ENCODE measurements around the gene PHF12. TPM values are rescaled to one million over a fixed set of nuclear protein-coding genes. Genes with fewer than 3 reads are reported as not detected.

The PHF12 gene
- total and polyA plus RNA-seq, 2 of the 8 experiments (the other 6 are each of a cell fraction or from before 2014, with no cell fraction given) = 38.8 to 65.7 TPM

DNA sequence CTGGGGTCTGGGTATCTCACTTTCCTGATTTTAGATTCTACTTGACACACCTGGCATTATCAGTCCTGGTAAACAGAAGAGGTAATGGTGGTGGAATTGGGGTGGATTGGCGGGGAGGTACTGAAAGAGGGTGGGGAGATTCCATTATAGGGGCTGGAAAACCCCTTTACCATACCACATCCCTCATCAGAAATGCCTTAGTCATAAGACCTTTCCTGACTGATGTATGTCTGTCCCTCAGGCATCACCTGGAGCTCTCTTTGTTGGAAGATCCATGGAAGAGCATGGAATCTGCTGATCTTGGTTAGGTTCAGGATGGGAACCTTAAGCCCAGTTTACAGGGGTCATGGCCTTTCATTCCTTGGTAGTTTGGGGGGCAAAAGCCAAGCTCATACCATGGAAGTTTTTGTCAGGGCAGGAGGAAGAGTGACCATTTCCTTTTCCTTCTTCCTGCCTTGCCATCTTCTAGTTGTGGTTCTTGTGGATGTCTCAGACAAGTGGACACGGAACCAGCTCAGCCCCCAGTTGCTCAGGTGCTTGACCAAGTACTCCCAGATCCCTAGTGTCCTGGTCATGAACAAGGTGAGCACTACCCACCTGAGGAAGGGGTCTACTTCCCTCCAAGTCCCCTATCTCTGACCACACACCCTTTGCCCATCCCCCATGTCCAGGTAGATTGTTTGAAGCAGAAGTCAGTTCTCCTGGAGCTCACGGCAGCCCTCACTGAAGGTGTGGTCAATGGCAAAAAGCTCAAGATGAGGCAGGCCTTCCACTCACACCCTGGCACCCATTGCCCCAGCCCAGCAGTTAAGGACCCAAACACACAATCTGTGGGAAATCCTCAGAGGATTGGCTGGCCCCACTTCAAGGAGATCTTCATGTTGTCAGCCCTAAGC, 93.2 kb downstream of the PHF12 start:
- H3K9me3 ChIP-seq (ENCODE audit: insufficient read depth in 2 of 2, low read depth in 1 of 2, low read length in 1 of 2) = no peaks in the 10 kb centered on the region
- no peak overlapping the region for H3K56ac ChIP-seq (replicated peaks; ENCODE audit: insufficient read length, low read depth, low read length)
- DNase-seq (ENCODE audit: low read depth in 1 of 2, low spot score in 2 of 2) (no peak), FAIRE-seq (no peak)
- H2BK5ac ChIP-seq (ENCODE audit: low read depth, low read length) = no peak overlapping the region
- no peaks in the 10 kb centered on the region for H3K27me3 ChIP-seq (replicated peaks in 1 of 4; ENCODE audit: control insufficient read depth in 3 of 4, extremely low read depth in 1 of 4, insufficient read depth in 3 of 4, low read length in 3 of 4)
- TF ChIP-seq CHD1 (IDR thresholded peaks at IDR 0.05; ENCODE audit: low read depth, low read length) = no peak
- TF ChIP-seq EP300 (IDR thresholded peaks at IDR 0.05; ENCODE audit: borderline replicate concordance in 1 of 2, low read depth in 2 of 2, low read length in 2 of 2) = no peak
- TF ChIP-seq RAD21 (IDR thresholded peaks at IDR 0.05 in 1 of 2, conservative IDR thresholded peaks at IDR 0.05 in 1 of 2; ENCODE audit: low read depth in 2 of 2, low read length in 2 of 2) = no peak
- no peak for TF ChIP-seq SP1 (IDR thresholded peaks at IDR 0.05; ENCODE audit: low read depth, low read length)
- TF ChIP-seq CEBPB (IDR thresholded peaks at IDR 0.05; ENCODE audit: low read depth, low read length) = no peak
- TF ChIP-seq GTF2F1 (IDR thresholded peaks at IDR 0.05; ENCODE audit: borderline replicate concordance, low read depth, low read length) = no peak
- no peak for TF ChIP-seq POU5F1 (IDR thresholded peaks at IDR 0.05; ENCODE audit: low read depth, low read length)
- TF ChIP-seq GABPA (IDR thresholded peaks at IDR 0.05; ENCODE audit: borderline replicate concordance, insufficient read depth, low read length) = no peak
- no peak for TF ChIP-seq TBP (IDR thresholded peaks at IDR 0.05; ENCODE audit: low read depth, low read length)
- TF ChIP-seq YY1 (IDR thresholded peaks at IDR 0.05; ENCODE audit: low read depth, low read length) = no peak
- TF ChIP-seq TEAD4 (IDR thresholded peaks at IDR 0.05; ENCODE audit: low read depth, low read length) = no peak
- no peak overlapping the region for H3K4ac ChIP-seq (replicated peaks; ENCODE audit: insufficient read length, low read depth, low read length)
- ChIA-PET CTCF (ENCODE audit: partially characterized antibody) (interaction anchor here (0.8 to 3.9 kb wide), 6 partner anchors 9 to 131 kb away, joined by 3 to 27 read pairs (median 6); no protein-coding TSS in a partner anchor), POLR2A (ENCODE audit: partially characterized antibody) (interaction anchor here (0.6 to 1.5 kb wide), 3 partner anchors 9 to 32 kb away, joined by 3 to 4 read pairs (median 4); no protein-coding TSS in a partner anchor)
- no peak overlapping the region for H3K14ac ChIP-seq (ENCODE audit: insufficient read length)
- H2BK12ac ChIP-seq (ENCODE audit: low read depth, low read length) = no peak overlapping the region
- H2BK120ac ChIP-seq (replicated peaks; ENCODE audit: low read depth, low read length) = no peak overlapping the region
- H3K79me2 ChIP-seq (ENCODE audit: control insufficient read depth in 1 of 2, insufficient read depth in 2 of 2, low read length in 2 of 2) = peaks cover 0 to 6% of the 10 kb centered on the region in 2 experiments; a peak in 2 of 4 replicates
- H4K5ac ChIP-seq (ENCODE audit: insufficient read length, low read depth, low read length) = no peak overlapping the region
- no peak overlapping the region for H2BK15ac ChIP-seq (ENCODE audit: low read length)
- no peak overlapping the region for H2AK5ac ChIP-seq (ENCODE audit: low read depth, low read length)
- no peak overlapping the region for H3K4me3 ChIP-seq (ENCODE audit: extremely low read depth in 1 of 4, insufficient read depth in 2 of 4, low read depth in 3 of 4, low read length in 4 of 4)
- no peak overlapping the region for H3K27ac ChIP-seq (ENCODE audit: low read depth, low read length)
- H3K36me3 ChIP-seq (ENCODE audit: control insufficient read depth in 2 of 4, insufficient read depth in 4 of 4, low read length in 3 of 4) = peaks cover 16 to 23% (median 20%) of the 10 kb centered on the region in 4 experiments; a peak in 7 of 8 replicates
- peaks cover 2% of the 10 kb centered on the region; the same call in 1 of the 2 replicates for H3K79me1 ChIP-seq (ENCODE audit: low read depth, low read length)
- H3K4me1 ChIP-seq (replicated peaks in 1 of 4; ENCODE audit: control insufficient read depth in 3 of 4, insufficient read depth in 4 of 4, low read length in 3 of 4) = no peaks in the 10 kb centered on the region; a peak in 2 of 7 replicates
- no peak overlapping the region for H3K4me2 ChIP-seq (ENCODE audit: insufficient read depth in 1 of 2, low read depth in 2 of 2, low read length in 2 of 2)
- H3K18ac ChIP-seq (ENCODE audit: extremely low read depth, low read length) = no peak overlapping the region
- no peak overlapping the region for H4K91ac ChIP-seq (replicated peaks; ENCODE audit: insufficient read length, low read length)
- no peak overlapping the region for H3K23ac ChIP-seq (ENCODE audit: insufficient read length)
- H4K20me1 ChIP-seq (replicated peaks in 1 of 2; ENCODE audit: control insufficient read depth in 1 of 2, insufficient read depth in 2 of 2, low read length in 2 of 2) = peaks cover 1 to 3% of the 10 kb centered on the region in 2 experiments
- no peak overlapping the region for H2AFZ ChIP-seq (ENCODE audit: low read length)
- no peak overlapping the region for H2BK20ac ChIP-seq (ENCODE audit: low read length)
- peaks cover 2% of the 10 kb centered on the region for H3K23me2 ChIP-seq (ENCODE audit: low read depth, low read length)
- no peak overlapping the region for H3K9ac ChIP-seq (replicated peaks in 1 of 4; ENCODE audit: extremely low read depth in 1 of 4, low read depth in 3 of 4, low read length in 3 of 4)
- no peak overlapping the region for H4K8ac ChIP-seq (ENCODE audit: extremely low read depth, insufficient read depth, low read length)
- 91% methylated on average over 3 of the region's 3 CpGs; no CpG with 5 or more reads in 1 of the 2 experiments for WGBS, 2 experiments (ENCODE audit: extremely low coverage in 1 of 2, insufficient coverage in 1 of 2, insufficient read length in 1 of 2, insufficient replicate concordance in 2 of 2, low coverage in 1 of 2, low lambda C conversion rate in 2 of 2, missing lambda C conversion rate in 1 of 2)
